Measurements from ENCODE around the gene PAH.

Gene PAH

GRCh38 chr12:102883204-102883799 lies 33.7 kb downstream of the PAH start:
- TF ChIP-seq CTCF (IDR thresholded peaks at IDR 0.05; ENCODE audit: unreplicated experiment in 3 of 3) = peak; percentile 81 to 89 (median 89)
- Mint-ChIP-seq H3K27ac (no peak overlapping the region), H3K36me3 (ENCODE audit: low read depth) (no peaks in the 10 kb centered on the region), H3K4me1 (no peaks in the 10 kb centered on the region), H3K9me3 (no peaks in the 10 kb centered on the region), H3K4me3 (no peak overlapping the region), H3K27me3 (ENCODE audit: low read depth) (peaks cover 21% of the 10 kb centered on the region)

GRCh38 chr12:102880783-102881182 lies 36.3 kb downstream of the PAH start:
- no peaks in the 10 kb centered on the region for H3K36me3 Mint-ChIP-seq (ENCODE audit: low read depth)
- no peaks in the 10 kb centered on the region for H3K4me1 Mint-ChIP-seq
- TF ChIP-seq CTCF (IDR thresholded peaks at IDR 0.05; ENCODE audit: unreplicated experiment in 3 of 3) = no peak
- H3K9me3 Mint-ChIP-seq = no peaks in the 10 kb centered on the region
- H3K4me3 Mint-ChIP-seq = no peak overlapping the region
- H3K27me3 Mint-ChIP-seq (ENCODE audit: low read depth) = peaks cover 24% of the 10 kb centered on the region
- no peak overlapping the region for H3K27ac Mint-ChIP-seq

GRCh38 chr12:102879144-102879763 lies 37.8 kb downstream of the PAH start:
- Mint-ChIP-seq H3K27ac (no peak overlapping the region), H3K27me3 (ENCODE audit: low read depth) (peaks cover 24% of the 10 kb centered on the region), H3K36me3 (ENCODE audit: low read depth) (no peaks in the 10 kb centered on the region), H3K9me3 (no peaks in the 10 kb centered on the region), H3K4me3 (no peak overlapping the region), H3K4me1 (no peaks in the 10 kb centered on the region)
- TF ChIP-seq CTCF (IDR thresholded peaks at IDR 0.05; ENCODE audit: unreplicated experiment in 3 of 3) = peak; percentile 31 to 56 (median 34)

GRCh38 chr12:102876883-102877282 lies 40.2 kb downstream of the PAH start:
- TF ChIP-seq CTCF (IDR thresholded peaks at IDR 0.05; ENCODE audit: unreplicated experiment in 3 of 3) = no peak
- Mint-ChIP-seq H3K27ac (no peak overlapping the region), H3K4me1 (no peaks in the 10 kb centered on the region), H3K36me3 (ENCODE audit: low read depth) (no peaks in the 10 kb centered on the region), H3K4me3 (no peak overlapping the region), H3K9me3 (no peaks in the 10 kb centered on the region), H3K27me3 (ENCODE audit: low read depth) (peaks cover 17% of the 10 kb centered on the region)

- H3K9me3 Mint-ChIP-seq = no peaks in the 10 kb centered on the region
- no peaks in the 10 kb centered on the region for H3K4me1 Mint-ChIP-seq
- H3K36me3 Mint-ChIP-seq (ENCODE audit: low read depth) = no peaks in the 10 kb centered on the region
- H3K27ac Mint-ChIP-seq = no peak overlapping the region
- no peak for TF ChIP-seq CTCF (IDR thresholded peaks at IDR 0.05; ENCODE audit: unreplicated experiment in 3 of 3)
- H3K27me3 Mint-ChIP-seq (ENCODE audit: low read depth) = peaks cover 10% of the 10 kb centered on the region
- H3K4me3 Mint-ChIP-seq = no peak overlapping the region
Observed at GRCh38 chr12:102874819-102875218, 42.2 kb downstream of the PAH start.

GRCh38 chr12:102873077-102873476 lies 44.0 kb downstream of the PAH start:
- Mint-ChIP-seq H3K4me1 (no peaks in the 10 kb centered on the region), H3K36me3 (ENCODE audit: low read depth) (no peaks in the 10 kb centered on the region), H3K4me3 (no peak overlapping the region), H3K9me3 (no peaks in the 10 kb centered on the region), H3K27ac (no peak overlapping the region), H3K27me3 (ENCODE audit: low read depth) (peaks cover under 1% of the 10 kb centered on the region)
- TF ChIP-seq CTCF (IDR thresholded peaks at IDR 0.05; ENCODE audit: unreplicated experiment in 3 of 3) = no peak
